WTC11 (cell line): ENCODE results near the gene ACP4.

ENCODE experiments used
- CREB1 ChIP-seq: sonication (generic); formaldehyde crosslinking; IDR thresholded peaks from 2 replicates; pipeline ENCODE4 v1.8.0; 2023; ENCODE audit warnings: mild to moderate bottlenecking, missing genetic modification reagents
- CTCF ChIP-seq: fragments of 200-600 bp; IDR thresholded peaks from 2 replicates; pipeline ENCODE4 v1.8.0; 2022; ENCODE audit warnings: antibody characterized with exemption
- MLX ChIP-seq: sonication (generic); formaldehyde crosslinking; IDR thresholded peaks from 2 replicates; pipeline ENCODE4 v1.8.1; 2023; ENCODE audit warnings: mild to moderate bottlenecking, missing genetic modification reagents, moderate library complexity
- TF ChIP-seq, protein P1 (sequence below): sonication (generic); formaldehyde crosslinking; conservative IDR thresholded peaks from 2 replicates; pipeline ENCODE4 v1.8.1; 2022; ENCODE audit warnings: mild to moderate bottlenecking, missing genetic modification reagents

- TF ChIP-seq CREB1 (CRISPR knock-in tag) = no peak
- no peak for TF ChIP-seq CTCF
- TF ChIP-seq, protein P1, sequence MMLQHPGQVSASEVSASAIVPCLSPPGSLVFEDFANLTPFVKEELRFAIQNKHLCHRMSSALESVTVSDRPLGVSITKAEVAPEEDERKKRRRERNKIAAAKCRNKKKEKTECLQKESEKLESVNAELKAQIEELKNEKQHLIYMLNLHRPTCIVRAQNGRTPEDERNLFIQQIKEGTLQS (CRISPR knock-in tag) = no peak
- TF ChIP-seq MLX (CRISPR knock-in tag) = no peak
Measured at GRCh38 chr19:50815439-50815838, 25.2 kb downstream of the ACP4 start.
